ENCODE results near the gene DGCR2. TPM values are rescaled to one million over a fixed set of nuclear protein-coding genes. Genes with fewer than 3 reads are reported as not detected.

DGCR2 gene
- total and polyA plus RNA-seq, 2 of the 8 experiments (the other 6 are each of a cell fraction or from before 2014, with no cell fraction given), result 42.3 to 62.2 TPM

DNA sequence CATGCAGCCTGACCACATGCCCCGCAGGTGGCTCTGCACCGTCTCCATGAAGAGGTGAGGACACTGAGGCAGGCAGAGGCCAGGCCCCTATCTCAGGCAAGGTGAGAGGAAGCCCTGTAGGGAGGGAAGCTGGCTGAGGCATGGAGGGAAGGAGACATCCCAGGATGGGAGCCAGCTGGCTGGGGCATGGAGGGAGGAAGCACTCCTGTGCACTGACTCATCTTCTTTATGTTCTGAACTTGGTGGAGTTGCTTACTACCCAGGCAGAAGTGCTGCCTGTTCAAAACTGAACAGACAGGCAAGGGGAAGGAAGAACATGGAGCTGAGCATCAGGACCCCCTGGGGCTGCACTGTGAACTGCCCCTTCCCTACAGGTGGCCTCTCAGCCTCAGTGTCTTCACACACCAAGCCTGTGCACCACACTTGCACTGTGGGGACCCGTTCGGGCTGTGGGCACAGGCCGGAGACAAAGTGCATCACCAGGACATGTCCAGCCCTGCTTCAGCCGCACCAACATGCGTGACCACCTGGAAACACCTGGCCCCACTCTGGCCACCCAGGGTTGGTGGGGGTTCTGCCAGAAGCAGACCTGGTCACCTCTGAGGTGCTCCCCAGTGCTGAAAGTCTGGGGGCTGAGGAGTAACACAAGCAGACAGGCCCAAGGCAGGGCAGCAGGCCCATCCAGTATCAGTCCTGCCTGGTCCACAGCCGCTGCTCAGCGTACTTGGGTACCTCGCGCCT is 55.5 kb downstream of the DGCR2 start:
- DNase-seq (ENCODE audit: low read depth in 1 of 2, low spot score in 2 of 2) (no peak), FAIRE-seq (no peak)
- ChIA-PET POLR2A (ENCODE audit: partially characterized antibody) (interaction anchor here (1.1 to 2.0 kb wide), 2 partner anchors 10 to 23 kb away, joined by 4 to 5 read pairs; no protein-coding TSS in a partner anchor), CTCF (ENCODE audit: partially characterized antibody) (interaction anchor here (0.9 to 5.3 kb wide), 4 partner anchors 8 to 158 kb away, joined by 3 to 47 read pairs (median 4); no protein-coding TSS in a partner anchor)
- Histone ChIP-seq H3K4me2 (ENCODE audit: insufficient read depth in 1 of 2, low read depth in 2 of 2, low read length in 2 of 2) (no peak overlapping the region), H3K27me3 (replicated peaks in 1 of 4; ENCODE audit: control insufficient read depth in 3 of 4, extremely low read depth in 1 of 4, insufficient read depth in 3 of 4, low read length in 3 of 4) (no peaks in the 10 kb centered on the region), H3K23ac (ENCODE audit: insufficient read length) (no peak overlapping the region), H3K9ac (replicated peaks in 1 of 4; ENCODE audit: extremely low read depth in 1 of 4, low read depth in 3 of 4, low read length in 3 of 4) (no peak overlapping the region), H4K5ac (ENCODE audit: insufficient read length, low read depth, low read length) (no peak overlapping the region), H2BK15ac (ENCODE audit: low read length) (no peak overlapping the region), H2BK120ac (replicated peaks; ENCODE audit: low read depth, low read length) (no peak overlapping the region), H3K56ac (replicated peaks; ENCODE audit: insufficient read length, low read depth, low read length) (no peak overlapping the region), H2BK5ac (ENCODE audit: low read depth, low read length) (peak overlapping the region; percentile 24; the same call in 1 of the 2 replicates), H3K4me1 (replicated peaks in 1 of 4; ENCODE audit: control insufficient read depth in 3 of 4, insufficient read depth in 4 of 4, low read length in 3 of 4) (no peaks in the 10 kb centered on the region), H3K14ac (ENCODE audit: insufficient read length) (no peak overlapping the region), H2AFZ (ENCODE audit: low read length) (no peak overlapping the region), H4K20me1 (replicated peaks in 1 of 2; ENCODE audit: control insufficient read depth in 1 of 2, insufficient read depth in 2 of 2, low read length in 2 of 2) (peaks cover 7 to 18% of the 10 kb centered on the region in 2 experiments), H3K79me2 (ENCODE audit: control insufficient read depth in 1 of 2, insufficient read depth in 2 of 2, low read length in 2 of 2) (no peaks in the 10 kb centered on the region; a peak in 1 of 4 replicates), H3K4me3 (ENCODE audit: extremely low read depth in 1 of 4, insufficient read depth in 2 of 4, low read depth in 3 of 4, low read length in 4 of 4) (no peak overlapping the region), H2BK20ac (ENCODE audit: low read length) (no peak overlapping the region), H3K18ac (ENCODE audit: extremely low read depth, low read length) (no peak overlapping the region), H2AK5ac (ENCODE audit: low read depth, low read length) (no peak overlapping the region), H3K4ac (replicated peaks; ENCODE audit: insufficient read length, low read depth, low read length) (no peak overlapping the region), H4K91ac (replicated peaks; ENCODE audit: insufficient read length, low read length) (no peak overlapping the region), H2BK12ac (ENCODE audit: low read depth, low read length) (no peak overlapping the region), H3K27ac (ENCODE audit: low read depth, low read length) (no peak overlapping the region), H4K8ac (ENCODE audit: extremely low read depth, insufficient read depth, low read length) (no peak overlapping the region), H3K23me2 (ENCODE audit: low read depth, low read length) (no peaks in the 10 kb centered on the region), H3K79me1 (ENCODE audit: low read depth, low read length) (peaks cover 10% of the 10 kb centered on the region), H3K36me3 (ENCODE audit: control insufficient read depth in 2 of 4, insufficient read depth in 4 of 4, low read length in 3 of 4) (peaks cover 4 to 29% (median 18%) of the 10 kb centered on the region in 4 experiments; a peak in 7 of 8 replicates), H3K9me3 (ENCODE audit: insufficient read depth in 2 of 2, low read depth in 1 of 2, low read length in 1 of 2) (no peaks in the 10 kb centered on the region)
- no peak for TF ChIP-seq NANOG (IDR thresholded peaks at IDR 0.05; ENCODE audit: insufficient read depth, low read depth, low read length, poor library complexity, severe bottlenecking)
- WGBS, 2 experiments (ENCODE audit: extremely low coverage in 1 of 2, insufficient coverage in 1 of 2, insufficient read length in 1 of 2, insufficient replicate concordance in 2 of 2, low coverage in 1 of 2, low lambda C conversion rate in 2 of 2, missing lambda C conversion rate in 1 of 2), result 96% methylated on average over 11 of the region's 11 CpGs; no CpG with 5 or more reads in 1 of the 2 experiments

Measured in H1 (cell line).